GM21723 (cell line): Measurements from ENCODE around the gene CENPN.

ENCODE experiments used
- ATAC-seq: cut with Tn5 transposase; IDR thresholded peaks from one replicate; pipeline ENCODE4 v1.9.1; 2021; ENCODE audit warnings: mild to moderate bottlenecking, moderate library complexity; ENCODE audit not compliant: unreplicated experiment

CENPN gene

GRCh38 chr16:81076566-81077075, 69.6 kb downstream of the CENPN start:
- ATAC-seq = peak; percentile 89

DNA sequence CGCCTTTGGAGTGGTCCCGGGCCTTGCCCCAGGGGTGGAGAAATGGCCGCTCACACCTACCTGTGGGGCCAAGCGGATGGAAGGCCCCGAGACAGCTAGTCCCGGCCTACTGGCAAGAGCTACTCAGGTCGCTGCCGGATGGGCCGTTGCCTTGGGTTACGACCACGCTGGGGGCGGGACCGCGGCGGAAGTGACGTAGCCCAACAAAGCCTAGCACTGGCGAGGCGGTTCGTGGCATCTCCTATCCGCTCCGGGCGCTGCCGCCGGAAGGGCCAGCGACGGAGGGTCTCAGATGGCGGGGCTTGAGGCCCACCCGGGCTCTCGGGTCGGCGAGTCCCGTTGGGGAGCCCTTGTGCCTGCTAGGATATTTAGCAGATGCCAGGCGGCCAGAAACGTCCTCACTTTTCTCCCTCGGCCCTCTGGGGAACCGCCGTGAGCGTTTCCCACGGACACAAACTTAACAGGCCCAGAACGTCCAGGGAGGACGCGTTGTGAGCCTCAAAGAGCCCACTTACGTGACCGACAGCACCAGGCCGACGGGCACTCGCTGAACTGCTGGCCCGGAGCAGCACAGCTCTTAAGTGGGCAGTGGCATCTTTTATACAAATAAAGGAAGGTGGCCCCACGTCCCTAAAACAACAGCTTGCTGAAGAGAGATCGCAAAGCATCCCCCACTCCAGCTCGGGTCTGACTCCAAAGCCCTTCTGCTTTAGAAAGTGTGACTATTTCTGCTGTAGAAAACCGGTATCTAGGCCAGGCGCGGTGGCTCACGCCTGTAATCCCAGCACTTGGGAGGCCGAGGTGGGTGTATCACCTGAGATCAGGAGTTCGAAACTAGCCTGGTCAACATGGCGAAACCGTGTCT, 70.3 kb downstream of the CENPN start, which contains the start of gene C16orf46:
C16orf46 (minus strand) TSS at position 163 of the 865 bp plus-strand sequence. CDS start 13,283 bp downstream, outside the sequence.
- ATAC-seq = peak; percentile 97

GRCh38 chr16:81080233-81080632, 73.2 kb downstream of the CENPN start:
- no peak for ATAC-seq

DNA sequence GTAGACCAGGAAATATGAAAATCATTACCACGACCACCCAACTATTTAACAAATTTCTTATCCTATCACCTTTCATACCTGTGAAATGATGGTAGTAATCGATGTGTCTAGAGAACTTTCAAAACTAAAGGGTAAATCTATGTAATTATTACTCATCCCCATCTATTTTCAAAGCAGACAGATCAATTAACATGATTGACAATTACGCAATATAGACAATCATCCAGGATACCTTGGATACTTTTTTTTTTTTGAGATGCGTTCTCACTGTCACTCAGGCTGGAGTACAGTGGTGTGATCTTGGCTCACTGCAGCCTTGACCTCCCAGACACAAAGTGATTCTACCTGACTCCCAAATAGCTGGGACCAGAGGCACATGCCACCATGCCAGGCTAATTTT, 74.0 kb downstream of the CENPN start:
- ATAC-seq = no peak
